Fibroblast of mammary gland (primary cell): ENCODE data around the gene PLXNA2.

Experiments
- DNase-seq: peaks from one replicate; pipeline ENCODE4 v3.0.0-alpha.2; 2010; ENCODE audit warnings: low read depth
- H3K4me3 ChIP-seq: 2 replicates; pipeline ENCODE4 v1.5.1; 2011; ENCODE audit warnings: low read depth, mild to moderate bottlenecking, low read length, moderate library complexity; ENCODE audit not compliant: control insufficient read depth
- CTCF ChIP-seq: conservative IDR thresholded peaks from 2 replicates; pipeline ENCODE4 v1.5.1; 2011; ENCODE audit warnings: low read depth, low read length, inconsistent platforms; ENCODE audit not compliant: control insufficient read depth, insufficient read depth

The PLXNA2 gene

GRCh38 chr1:208118306-208118705 lies 125.9 kb downstream of the PLXNA2 start:
- no peak for TF ChIP-seq CTCF
- DNase-seq = no peak
- no peak overlapping the region for H3K4me3 ChIP-seq

DNA sequence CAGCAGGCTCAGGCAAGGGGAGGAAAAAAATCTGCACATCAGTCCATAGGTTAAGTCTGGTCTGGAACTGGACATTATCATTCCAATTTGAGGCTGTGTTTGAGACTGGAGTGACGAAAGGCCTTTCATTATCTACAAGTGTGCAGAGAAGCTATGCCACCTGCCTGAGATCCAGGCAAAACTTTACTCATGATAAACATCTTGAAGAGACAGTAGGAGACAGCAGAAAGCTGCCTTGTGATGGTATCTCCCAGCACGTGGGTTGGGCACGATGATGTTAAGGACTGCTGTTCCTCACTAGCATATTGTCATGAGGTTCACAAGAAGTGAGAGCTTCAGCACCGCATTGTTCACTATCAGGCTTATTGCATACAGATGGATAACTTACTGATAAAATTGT lies 126.4 kb downstream of the PLXNA2 start:
- no peak overlapping the region for H3K4me3 ChIP-seq
- no peak for DNase-seq
- no peak for TF ChIP-seq CTCF

DNA sequence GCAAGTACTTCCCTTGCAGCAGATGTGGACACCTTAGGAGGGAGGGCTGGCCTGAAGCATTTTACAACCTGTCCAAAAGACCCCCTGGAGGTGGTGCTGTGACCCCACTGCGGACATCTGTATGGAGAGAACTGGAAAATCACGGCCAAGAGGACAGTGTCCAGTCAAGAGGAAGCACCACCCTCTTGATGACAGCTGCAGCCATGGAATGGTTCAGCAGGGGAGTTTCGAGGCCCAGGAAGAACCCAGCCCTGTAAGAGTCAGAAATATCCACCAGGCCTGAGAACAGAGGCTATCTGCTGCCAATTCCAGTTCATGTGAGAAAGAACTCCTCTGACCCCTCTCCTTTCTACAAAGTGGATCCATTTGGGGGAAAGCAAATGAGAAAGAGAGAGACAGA lies 126.8 kb downstream of the PLXNA2 start:
- TF ChIP-seq CTCF = no peak
- DNase-seq = no peak
- no peak overlapping the region for H3K4me3 ChIP-seq

- H3K4me3 ChIP-seq = no peak overlapping the region
- no peak for TF ChIP-seq CTCF
- DNase-seq = no peak
These were observed 128.1 kb downstream of the PLXNA2 start for GRCh38 chr1:208115924-208116640.

- no peak for DNase-seq
- no peak overlapping the region for H3K4me3 ChIP-seq
- TF ChIP-seq CTCF = no peak
These were observed 131.2 kb downstream of the PLXNA2 start for GRCh38 chr1:208113011-208113410.

DNA sequence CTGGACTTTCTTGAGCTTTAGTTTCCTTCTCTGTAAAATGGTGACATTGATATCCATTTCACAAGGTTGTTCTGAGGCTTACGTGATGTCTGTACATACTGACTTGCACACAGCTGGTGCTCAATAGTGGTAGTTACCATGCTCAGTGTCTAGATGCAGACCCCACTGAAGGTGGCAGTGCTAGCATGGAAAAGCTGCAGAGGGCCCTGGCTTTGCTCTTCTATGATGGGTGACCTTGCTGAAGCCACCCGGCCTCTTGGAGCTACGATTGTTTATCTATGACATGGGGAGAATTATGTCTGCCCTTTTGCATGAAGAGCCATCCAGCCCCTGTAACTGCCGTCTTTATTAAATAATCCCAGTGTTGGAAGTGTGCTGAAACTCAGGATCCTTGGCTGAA lies 131.8 kb downstream of the PLXNA2 start:
- no peak for DNase-seq
- no peak for TF ChIP-seq CTCF
- H3K4me3 ChIP-seq = no peak overlapping the region

DNA sequence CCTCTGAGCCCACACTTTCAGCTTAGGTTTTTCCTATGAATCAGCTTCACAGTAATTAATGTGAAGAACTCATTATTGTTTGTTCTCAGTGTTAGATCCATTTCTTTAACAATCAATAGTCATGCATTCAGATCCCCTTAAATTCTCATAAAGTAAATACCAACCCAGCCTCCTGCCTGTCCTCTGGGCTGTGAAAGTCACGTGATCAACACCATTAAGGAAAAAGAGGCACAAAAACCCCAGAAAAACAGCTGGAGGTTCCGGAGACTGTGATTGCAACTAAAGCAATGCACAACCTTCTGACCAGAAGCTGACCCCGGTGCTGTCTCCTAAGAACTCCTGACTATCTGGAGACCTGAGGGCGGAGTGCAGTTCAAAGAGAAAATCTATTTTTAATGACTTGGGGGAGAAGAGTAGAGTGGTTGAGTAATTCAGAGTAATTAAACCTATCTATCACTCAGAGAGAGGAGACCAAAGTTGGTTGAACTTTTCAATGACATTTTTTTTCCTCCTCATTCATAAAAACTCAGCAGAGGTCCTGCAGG lies 132.5 kb downstream of the PLXNA2 start:
- H3K4me3 ChIP-seq = no peak overlapping the region
- TF ChIP-seq CTCF = no peak
- DNase-seq = no peak
